Measurements from ENCODE around the gene FYB1.
A peak's percentile ranks its signal among the peaks of the same experiment; 100 is the strongest.

DNA sequence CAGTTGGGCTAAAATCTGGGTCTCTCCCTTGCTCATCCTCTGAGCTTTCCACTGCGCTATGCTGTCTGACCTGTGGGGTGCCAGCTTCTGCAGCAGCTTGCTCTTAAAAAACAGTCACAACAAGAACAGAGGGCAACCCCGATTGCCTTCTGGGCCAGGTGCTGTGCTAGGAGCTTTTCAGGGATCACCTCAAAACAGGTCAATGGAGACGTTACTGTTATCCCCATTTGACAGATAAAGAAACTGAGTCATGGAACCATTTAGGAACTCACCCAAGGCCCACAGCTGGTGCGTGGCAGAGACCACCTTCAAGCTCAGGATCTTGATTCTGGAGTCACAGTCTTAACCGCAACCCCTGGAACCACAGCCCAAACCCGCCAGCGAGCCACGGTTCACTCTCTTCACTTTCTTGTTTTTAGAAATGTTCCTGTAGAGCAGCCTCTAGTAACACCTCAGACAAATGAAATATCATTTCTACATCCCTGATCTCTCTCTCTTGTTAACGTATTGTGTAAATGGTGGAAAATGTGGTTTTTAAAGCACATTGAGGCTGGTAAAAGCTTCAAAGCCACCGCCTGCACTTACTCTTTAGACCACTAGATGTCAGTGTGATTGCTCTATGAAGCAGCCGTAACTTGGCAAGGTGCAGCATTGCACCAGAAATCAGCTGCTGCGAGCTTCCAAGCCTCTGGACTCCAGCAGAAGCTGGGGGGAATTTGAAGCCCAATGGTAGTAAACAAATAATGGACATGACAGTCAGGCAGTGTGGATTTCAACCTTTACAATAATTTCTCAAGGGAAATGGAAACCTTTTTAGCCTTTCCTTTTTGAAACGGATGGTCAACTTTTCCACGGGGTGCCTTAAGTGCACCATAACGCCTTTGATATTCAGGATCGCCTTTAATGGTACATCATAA is 1.7 kb downstream of the FYB1 start:
- TF ChIP-seq, protein P1, sequence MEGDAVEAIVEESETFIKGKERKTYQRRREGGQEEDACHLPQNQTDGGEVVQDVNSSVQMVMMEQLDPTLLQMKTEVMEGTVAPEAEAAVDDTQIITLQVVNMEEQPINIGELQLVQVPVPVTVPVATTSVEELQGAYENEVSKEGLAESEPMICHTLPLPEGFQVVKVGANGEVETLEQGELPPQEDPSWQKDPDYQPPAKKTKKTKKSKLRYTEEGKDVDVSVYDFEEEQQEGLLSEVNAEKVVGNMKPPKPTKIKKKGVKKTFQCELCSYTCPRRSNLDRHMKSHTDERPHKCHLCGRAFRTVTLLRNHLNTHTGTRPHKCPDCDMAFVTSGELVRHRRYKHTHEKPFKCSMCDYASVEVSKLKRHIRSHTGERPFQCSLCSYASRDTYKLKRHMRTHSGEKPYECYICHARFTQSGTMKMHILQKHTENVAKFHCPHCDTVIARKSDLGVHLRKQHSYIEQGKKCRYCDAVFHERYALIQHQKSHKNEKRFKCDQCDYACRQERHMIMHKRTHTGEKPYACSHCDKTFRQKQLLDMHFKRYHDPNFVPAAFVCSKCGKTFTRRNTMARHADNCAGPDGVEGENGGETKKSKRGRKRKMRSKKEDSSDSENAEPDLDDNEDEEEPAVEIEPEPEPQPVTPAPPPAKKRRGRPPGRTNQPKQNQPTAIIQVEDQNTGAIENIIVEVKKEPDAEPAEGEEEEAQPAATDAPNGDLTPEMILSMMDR (IDR thresholded peaks at IDR 0.05): peak; percentile 93
- TF ChIP-seq TCF7L2 (IDR thresholded peaks at IDR 0.05; ENCODE audit: low read depth, low read length) (peak; percentile 100), POLR2AphosphoS5 (IDR thresholded peaks at IDR 0.05; ENCODE audit: low read depth, low read length) (no peak), SIN3A (IDR thresholded peaks at IDR 0.05; ENCODE audit: borderline replicate concordance, insufficient read depth, low read depth, low read length) (no peak)

Data from Panc1 (cell line).